Tibial artery (tissue), 4 donors: ENCODE measurements around the gene SEC14L3.

Experiments
- DNase-seq, 2 donors: peaks; one replicate each; pipeline ENCODE4 v3.0.0-alpha.2; 2019
- H3K27ac ChIP-seq, 2 donors: fragments of 200-600 bp; sonication (generic) in 1 of 2; 1 replicate in 1 of 2; 2 replicates in 1 of 2; pipeline ENCODE4 v1.5.1; 2018 to 2019; ENCODE audit warnings: mild to moderate bottlenecking in 1 of 2
- H3K27me3 ChIP-seq, 2 donors: fragments of 200-600 bp; sonication (generic) in 1 of 2; one replicate each; pipeline versions ENCODE4 v1.5.1 to v1.6.0; 2016 to 2019
- H3K36me3 ChIP-seq, 3 donors: fragments of 200-600 bp; sonication (generic) in 2 of 3; one replicate each; pipeline ENCODE4 v1.5.1; 2016 to 2019; ENCODE audit warnings: mild to moderate bottlenecking in 2 of 3
- H3K4me1 ChIP-seq, 4 donors: fragments of 200-600 bp; sonication (generic) in 2 of 4; 1 replicate in 3 of 4; 2 replicates in 1 of 4; pipeline ENCODE4 v1.5.1; 2016 to 2019
- H3K4me3 ChIP-seq, 2 donors: fragments of 200-600 bp; sonication (generic) in 1 of 2; 1 replicate in 1 of 2; 2 replicates in 1 of 2; pipeline ENCODE4 v1.5.1; 2018 to 2019; ENCODE audit warnings: mild to moderate bottlenecking in 2 of 2
- H3K9me3 ChIP-seq, 3 donors: fragments of 200-600 bp; sonication (generic) in 1 of 3; one replicate each; pipeline ENCODE4 v1.5.1; 2016 to 2019
- CTCF ChIP-seq, 2 experiments: fragments of 200-600 bp in 1 of 2; fragments of 450-650 bp in 1 of 2; IDR thresholded peaks; one replicate each; pipeline ENCODE4 v1.5.1; 2017 to 2019; ENCODE audit warnings: antibody characterized with exemption in 2 of 2, mild to moderate bottlenecking in 1 of 2, moderate library complexity in 1 of 2
- intact Hi-C: fragments of 100-400 bp; cut with DNase I; formaldehyde crosslinking; loops from one replicate; pipeline ENCODE4 v1.15.0; 2023; ENCODE audit warnings: low total_unique reads

Gene SEC14L3

GRCh38 chr22:30422481-30423300 lies 49.1 kb downstream of the SEC14L3 start:
- peak overlapping the region; percentile 62 to 77 for H3K4me3 ChIP-seq
- H3K27me3 ChIP-seq: no peaks in the 10 kb centered on the region
- no peaks in the 10 kb centered on the region for H3K9me3 ChIP-seq
- intact Hi-C loops: no loop called here
- peaks cover 15 to 16% (median 16%) of the 10 kb centered on the region in 3 donors for H3K36me3 ChIP-seq
- peak; percentile 89 to 91 for DNase-seq
- no peak for TF ChIP-seq CTCF (IDR thresholded peaks at IDR 0.05)
- H3K27ac ChIP-seq: peak overlapping the region; percentile 94 to 96
- peaks cover 3 to 61% (median 45%) of the 10 kb centered on the region in 4 donors for H3K4me1 ChIP-seq

GRCh38 chr22:30421695-30422480 lies 49.9 kb downstream of the SEC14L3 start:
- Histone ChIP-seq H3K27me3 (no peaks in the 10 kb centered on the region), H3K9me3 (no peaks in the 10 kb centered on the region), H3K4me1 (peaks cover 3 to 60% (median 45%) of the 10 kb centered on the region in 4 donors), H3K4me3 (peak overlapping the region in 1 of 2 donors; percentile 77), H3K27ac (peak overlapping the region; percentile 94 to 96), H3K36me3 (peaks cover 20 to 24% (median 22%) of the 10 kb centered on the region in 3 donors)
- no peak for TF ChIP-seq CTCF (IDR thresholded peaks at IDR 0.05)
- intact Hi-C loops: no loop called here
- no peak for DNase-seq

- no peak for DNase-seq
Measured at GRCh38 chr22:30420347-30421125, 51.3 kb downstream of the SEC14L3 start.

GRCh38 chr22:30416837-30417236 lies 55.0 kb downstream of the SEC14L3 start:
- DNase-seq: no peak
- Histone ChIP-seq H3K27me3 (no peaks in the 10 kb centered on the region), H3K4me1 (peaks cover 0 to 20% (median 11%) of the 10 kb centered on the region in 4 donors), H3K27ac (no peak overlapping the region), H3K9me3 (no peaks in the 10 kb centered on the region), H3K4me3 (no peak overlapping the region), H3K36me3 (peaks cover 33 to 66% (median 45%) of the 10 kb centered on the region in 3 donors)
- no peak for TF ChIP-seq CTCF (IDR thresholded peaks at IDR 0.05)
- intact Hi-C loops: no loop called here

More at GRCh38 chr22:30420347-30421125, 51.3 kb downstream of the SEC14L3 start:
- H3K9me3 ChIP-seq: no peaks in the 10 kb centered on the region
- H3K4me1 ChIP-seq: peaks cover 3 to 47% (median 33%) of the 10 kb centered on the region in 4 donors
- no peak for TF ChIP-seq CTCF (IDR thresholded peaks at IDR 0.05)
- H3K27ac ChIP-seq: peak overlapping the region in 1 of 2 donors; percentile 96
- H3K36me3 ChIP-seq: peaks cover 33 to 38% (median 34%) of the 10 kb centered on the region in 3 donors
- no peak overlapping the region for H3K4me3 ChIP-seq
- no peaks in the 10 kb centered on the region for H3K27me3 ChIP-seq
- intact Hi-C loops: no loop called here

- Histone ChIP-seq H3K36me3 (peaks cover 33 to 69% (median 45%) of the 10 kb centered on the region in 3 donors), H3K9me3 (no peaks in the 10 kb centered on the region), H3K27me3 (no peaks in the 10 kb centered on the region), H3K4me3 (no peak overlapping the region), H3K27ac (no peak overlapping the region), H3K4me1 (peaks cover 0 to 16% (median 6%) of the 10 kb centered on the region in 4 donors)
- DNase-seq: no peak
- intact Hi-C loops: no loop called here
- no peak for TF ChIP-seq CTCF (IDR thresholded peaks at IDR 0.05)
Measured at GRCh38 chr22:30416403-30416802, 55.4 kb downstream of the SEC14L3 start.
